Ectodermal cell (in vitro differentiated cells): ENCODE data around the gene KRTAP5-10.
"Not testable (repeated sequence)": the region's sequence is repeated elsewhere in the genome, so short reads cannot be mapped to it uniquely, and the experiment has no call there.

Source experiments
- H3K27ac ChIP-seq: 2 replicates; pipeline ENCODE4 v1.7.0; 2013; ENCODE audit warnings: mild to moderate bottlenecking, low read depth, low read length; ENCODE audit not compliant: insufficient read depth, poor library complexity, severe bottlenecking
- H3K27me3 ChIP-seq: 2 replicates; pipeline ENCODE4 v1.7.0; 2013; ENCODE audit warnings: mild to moderate bottlenecking, low read length; ENCODE audit not compliant: insufficient read depth, control insufficient read depth, poor library complexity, severe bottlenecking
- H3K36me3 ChIP-seq: one replicate; pipeline ENCODE4 v1.7.0; 2013; ENCODE audit warnings: low read length; ENCODE audit not compliant: control insufficient read depth, insufficient read depth
- H3K4me1 ChIP-seq: one replicate; pipeline ENCODE4 v1.7.0; 2013; ENCODE audit warnings: low read length; ENCODE audit not compliant: control insufficient read depth, insufficient read depth
- H3K4me3 ChIP-seq: 2 replicates; pipeline ENCODE4 v1.7.0; 2013; ENCODE audit warnings: low read depth, low read length, control low read depth; ENCODE audit not compliant: insufficient read depth
- H3K9me3 ChIP-seq: 2 replicates; pipeline ENCODE4 v1.7.0; 2013; ENCODE audit warnings: mild to moderate bottlenecking, low read length, moderate library complexity; ENCODE audit not compliant: control insufficient read depth
- WGBS, 2 experiments: methylation state at CpG; one replicate each; pipeline ENCODE4 v1.1.7; 2013; ENCODE audit warnings: missing lambda C conversion rate in 2 of 2; 5-methylcytosine and 5-hydroxymethylcytosine counted together

The KRTAP5-10 gene

GRCh38 chr11:71582969-71583368, 17.6 kb downstream of the KRTAP5-10 start:
- H3K9me3 ChIP-seq, H3K4me3 ChIP-seq, H3K27ac ChIP-seq, H3K27me3 ChIP-seq, H3K36me3 ChIP-seq, H3K4me1 ChIP-seq: not testable (repeated sequence)
- WGBS, 2 experiments: 92 to 98% methylated on average over 2 of the region's 2 CpGs

GRCh38 chr11:71585673-71586072, 20.3 kb downstream of the KRTAP5-10 start:
- not testable (repeated sequence) for H3K9me3 ChIP-seq, H3K4me3 ChIP-seq, H3K27me3 ChIP-seq, H3K27ac ChIP-seq, H3K36me3 ChIP-seq, H3K4me1 ChIP-seq
- 97% methylated on average over 2 of the region's 5 CpGs for WGBS, 2 experiments

GRCh38 chr11:71588314-71588713, 23.0 kb downstream of the KRTAP5-10 start:
- 63 to 66% methylated on average over 4 of the region's 4 CpGs for WGBS, 2 experiments
- H3K27ac ChIP-seq: peak overlapping the region; percentile 26

GRCh38 chr11:71588822-71589545, 23.6 kb downstream of the KRTAP5-10 start:
- H3K4me3 ChIP-seq, H3K9me3 ChIP-seq, H3K36me3 ChIP-seq, H3K4me1 ChIP-seq, H3K27me3 ChIP-seq: not testable (repeated sequence)
- WGBS, 2 experiments: 60 to 61% methylated on average over 10 of the region's 11 CpGs
- peak overlapping the region; percentile 26 for H3K27ac ChIP-seq

More at GRCh38 chr11:71588314-71588713, 23.0 kb downstream of the KRTAP5-10 start:
- not testable (repeated sequence) for H3K4me3 ChIP-seq, H3K4me1 ChIP-seq, H3K36me3 ChIP-seq, H3K9me3 ChIP-seq, H3K27me3 ChIP-seq

- not testable (repeated sequence) for H3K36me3 ChIP-seq, H3K4me1 ChIP-seq, H3K9me3 ChIP-seq, H3K27ac ChIP-seq, H3K4me3 ChIP-seq, H3K27me3 ChIP-seq
- WGBS, 2 experiments: 78% methylated on average over 8 of the region's 8 CpGs
These were observed 24.2 kb downstream of the KRTAP5-10 start for GRCh38 chr11:71589546-71589920.

GRCh38 chr11:71603221-71603620, 37.9 kb downstream of the KRTAP5-10 start:
- 84% methylated on average over 11 of the region's 11 CpGs for WGBS, 2 experiments
- not testable (repeated sequence) for H3K27ac ChIP-seq, H3K36me3 ChIP-seq, H3K9me3 ChIP-seq, H3K4me3 ChIP-seq, H3K4me1 ChIP-seq
- H3K27me3 ChIP-seq: peaks cover 29% of the 10 kb centered on the region

GRCh38 chr11:71604798-71605488, 39.6 kb downstream of the KRTAP5-10 start:
- not testable (repeated sequence) for H3K4me1 ChIP-seq, H3K27ac ChIP-seq, H3K36me3 ChIP-seq, H3K9me3 ChIP-seq, H3K4me3 ChIP-seq
- 22% methylated on average over 10 to 11 of the region's 17 CpGs for WGBS, 2 experiments
- H3K27me3 ChIP-seq: peaks cover 43% of the 10 kb centered on the region

GRCh38 chr11:71606853-71607519, 41.6 kb downstream of the KRTAP5-10 start:
- WGBS, 2 experiments: 9% methylated on average over 46 to 48 of the region's 48 CpGs
- not testable (repeated sequence) for H3K36me3 ChIP-seq, H3K4me1 ChIP-seq, H3K9me3 ChIP-seq, H3K27ac ChIP-seq
- H3K4me3 ChIP-seq: peak overlapping the region; percentile 41
- H3K27me3 ChIP-seq: peaks cover 43% of the 10 kb centered on the region

- not testable (repeated sequence) for H3K9me3 ChIP-seq, H3K36me3 ChIP-seq, H3K4me1 ChIP-seq, H3K27ac ChIP-seq
- peak overlapping the region; percentile 41 for H3K4me3 ChIP-seq
- H3K27me3 ChIP-seq: peaks cover 43% of the 10 kb centered on the region
- 1% methylated on average over 40 to 43 of the region's 59 CpGs for WGBS, 2 experiments
These were observed 42.3 kb downstream of the KRTAP5-10 start for GRCh38 chr11:71607520-71608216.

GRCh38 chr11:71608272-71608671, 42.9 kb downstream of the KRTAP5-10 start:
- H3K27me3 ChIP-seq: peaks cover 43% of the 10 kb centered on the region
- WGBS, 2 experiments: 23 to 27% methylated on average over 13 to 14 of the region's 21 CpGs

More at GRCh38 chr11:71608272-71608671, 42.9 kb downstream of the KRTAP5-10 start:
- not testable (repeated sequence) for H3K4me1 ChIP-seq, H3K4me3 ChIP-seq, H3K9me3 ChIP-seq, H3K36me3 ChIP-seq, H3K27ac ChIP-seq
